Astrocyte of the cerebellum (primary cell): ENCODE data around the gene CRHR1.

Experiments
- DNase-seq: peaks from one replicate; pipeline ENCODE4 v3.0.0-alpha.2; 2011; ENCODE audit warnings: low read depth
- H3K4me3 ChIP-seq: 2 replicates; pipeline ENCODE4 v1.5.1; 2011; ENCODE audit warnings: mild to moderate bottlenecking, low read depth, low read length, moderate library complexity
- CTCF ChIP-seq: IDR thresholded peaks from 2 replicates; pipeline ENCODE4 v1.5.1; 2012; ENCODE audit warnings: low read length, low read depth, moderate library complexity, mild to moderate bottlenecking; ENCODE audit errors: missing control alignments
- in situ Hi-C: cut with HindIII; loops from 2 replicates; pipeline ENCODE4 v1.10.0; 2017; ENCODE audit warnings: low sequenced_read_pairs

The CRHR1 gene

DNA sequence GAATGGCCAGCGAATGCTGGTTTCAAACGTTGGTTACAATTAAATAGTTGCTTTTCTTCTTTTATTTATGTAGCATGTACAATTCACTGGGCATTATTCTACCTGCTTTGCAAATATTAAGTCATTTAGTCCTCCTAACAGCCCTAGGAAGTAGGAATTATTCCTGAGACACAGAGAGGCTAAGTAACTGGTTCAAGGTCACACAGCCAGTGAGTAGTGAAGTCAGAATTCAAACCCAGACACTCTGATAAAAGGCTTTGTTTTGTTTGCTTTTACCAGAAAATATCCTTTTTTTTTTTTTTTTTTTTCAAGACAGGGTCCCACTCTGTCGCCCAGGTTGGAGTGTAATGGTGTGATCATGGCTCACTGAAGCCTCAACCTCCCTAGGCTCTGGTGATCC is 2.2 kb downstream of the CRHR1 start:
- DNase-seq = no peak
- in situ Hi-C loops = no loop called here
- TF ChIP-seq CTCF = no peak
- H3K4me3 ChIP-seq = no peak overlapping the region

- DNase-seq = no peak
- no peak for TF ChIP-seq CTCF
- H3K4me3 ChIP-seq = no peak overlapping the region
- in situ Hi-C loops = no loop called here
Measured at GRCh38 chr17:45787044-45787443, 2.9 kb downstream of the CRHR1 start.

DNA sequence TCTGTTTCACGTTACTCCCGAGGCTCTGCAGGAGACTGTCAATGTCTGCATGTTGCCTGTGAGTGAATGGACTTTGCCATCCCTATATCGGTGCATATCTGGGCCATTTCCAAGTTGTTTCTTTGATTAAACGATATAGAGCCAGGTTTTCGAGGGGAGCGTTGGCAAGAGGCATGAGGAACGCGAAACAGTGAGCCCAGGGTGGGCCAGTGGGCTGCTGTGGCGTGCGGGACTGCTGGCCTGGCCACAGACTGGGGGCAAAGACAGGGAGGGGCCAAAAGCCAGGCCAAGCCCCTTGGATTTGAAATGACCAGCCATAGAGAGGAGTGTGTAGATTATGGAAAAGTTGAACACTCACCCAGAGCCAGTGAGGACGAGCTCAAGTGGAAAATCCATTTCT is 3.5 kb downstream of the CRHR1 start:
- no peak for DNase-seq
- in situ Hi-C loops = no loop called here
- TF ChIP-seq CTCF = no peak

GRCh38 chr17:45788057-45788456 is 3.9 kb downstream of the CRHR1 start:
- no peak for TF ChIP-seq CTCF
- in situ Hi-C loops = no loop called here
- no peak overlapping the region for H3K4me3 ChIP-seq
- no peak for DNase-seq

More for the DNA sequence above, 3.5 kb downstream of the CRHR1 start:
- no peak overlapping the region for H3K4me3 ChIP-seq

DNA sequence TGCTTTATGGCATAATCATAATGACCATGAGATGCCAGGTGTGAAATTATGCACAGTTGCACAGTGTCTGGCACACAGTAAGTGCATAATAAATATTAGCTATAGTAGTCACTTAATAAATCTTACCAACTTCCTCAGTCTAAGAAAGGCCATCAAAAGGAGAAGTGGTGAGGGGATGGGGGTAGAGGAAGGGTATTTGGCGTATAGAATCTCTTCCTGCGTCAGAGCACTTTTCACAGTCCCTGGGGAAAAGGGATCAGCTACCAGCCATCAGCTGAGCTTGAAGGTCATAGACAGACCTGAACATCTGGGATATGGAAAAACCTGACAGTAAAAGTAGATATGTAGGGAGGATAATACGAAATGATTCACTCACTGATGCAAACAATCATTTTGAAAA is 5.8 kb downstream of the CRHR1 start:
- no peak overlapping the region for H3K4me3 ChIP-seq
- in situ Hi-C loops = no loop called here
- no peak for TF ChIP-seq CTCF
- DNase-seq = no peak

DNA sequence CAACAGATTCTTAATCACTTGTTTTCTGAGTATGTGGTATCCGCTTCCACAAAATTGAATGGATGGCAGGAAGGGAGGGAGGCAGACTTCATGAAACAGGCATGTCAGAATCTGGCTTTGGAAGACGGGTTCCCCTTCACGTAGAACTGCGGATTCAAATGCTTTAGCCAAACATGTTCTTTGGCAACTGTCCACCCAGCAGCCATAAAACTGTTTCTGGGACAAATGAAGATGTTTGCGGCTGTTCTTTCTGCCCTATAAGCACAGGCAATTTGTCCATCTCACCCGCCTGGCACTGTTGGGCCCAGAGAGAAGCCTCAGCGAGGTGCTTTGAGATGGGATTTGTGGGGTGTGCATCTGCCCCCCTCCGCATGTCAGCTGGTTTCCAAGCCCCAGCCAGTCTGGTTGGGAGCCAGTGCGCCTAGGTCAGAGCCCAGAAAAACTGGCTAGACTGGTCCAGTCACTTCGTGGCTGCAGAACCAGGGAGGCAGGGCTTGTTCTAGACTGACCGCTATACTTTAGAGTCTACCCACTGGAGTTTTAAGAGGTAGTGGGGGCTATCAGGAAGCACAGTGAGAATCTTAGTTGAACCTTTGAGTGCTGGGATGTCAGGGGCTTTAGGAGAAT is 6.3 kb downstream of the CRHR1 start:
- TF ChIP-seq CTCF = no peak
- in situ Hi-C loops = no loop called here
- H3K4me3 ChIP-seq = no peak overlapping the region
- no peak for DNase-seq
